Stimulated activated CD8-positive, alpha-beta memory T cell treated with anti-CD3 and anti-CD28 coated beads, Interleukin-15, amount 100 ng/mL, for 1 hour (primary cell): ENCODE results near the gene AGRP.
"Not testable (repeated sequence)": the region's sequence is repeated elsewhere in the genome, so short reads cannot be mapped to it uniquely, and the experiment has no call there.

Experiments used
- DNase-seq: peaks from one replicate; pipeline ENCODE4 v3.0.0-alpha.2; 2020; ENCODE audit warnings: low read depth

AGRP gene, protein sequence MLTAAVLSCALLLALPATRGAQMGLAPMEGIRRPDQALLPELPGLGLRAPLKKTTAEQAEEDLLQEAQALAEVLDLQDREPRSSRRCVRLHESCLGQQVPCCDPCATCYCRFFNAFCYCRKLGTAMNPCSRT

DNA sequence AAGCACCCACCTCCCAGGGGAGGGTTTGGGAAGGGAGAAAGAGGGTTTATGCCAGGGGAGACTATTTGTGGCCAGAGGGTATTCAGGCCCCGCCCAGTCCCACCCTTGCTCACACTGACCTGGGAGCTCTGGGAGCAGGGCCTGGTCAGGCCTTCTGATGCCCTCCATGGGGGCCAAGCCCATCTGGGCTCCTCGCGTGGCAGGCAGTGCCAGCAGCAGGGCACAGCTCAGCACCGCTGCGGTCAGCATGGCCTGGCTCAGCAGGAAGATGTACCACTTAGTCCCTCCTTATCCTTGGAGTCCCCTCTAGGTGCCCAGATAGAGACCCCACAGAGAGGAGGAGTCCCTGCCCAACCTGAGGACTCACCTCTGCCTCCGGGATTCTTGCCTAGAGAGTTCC lies at the start of gene AGRP:
TSS of gene AGRP (minus strand) at position 398 of the 400 bp plus-strand sequence. CDS start at position 249, 149 bp downstream.
- no peak for DNase-seq

GRCh38 chr16:67531247-67531646 lies 47.9 kb upstream of the AGRP start:
- no peak for DNase-seq

DNA sequence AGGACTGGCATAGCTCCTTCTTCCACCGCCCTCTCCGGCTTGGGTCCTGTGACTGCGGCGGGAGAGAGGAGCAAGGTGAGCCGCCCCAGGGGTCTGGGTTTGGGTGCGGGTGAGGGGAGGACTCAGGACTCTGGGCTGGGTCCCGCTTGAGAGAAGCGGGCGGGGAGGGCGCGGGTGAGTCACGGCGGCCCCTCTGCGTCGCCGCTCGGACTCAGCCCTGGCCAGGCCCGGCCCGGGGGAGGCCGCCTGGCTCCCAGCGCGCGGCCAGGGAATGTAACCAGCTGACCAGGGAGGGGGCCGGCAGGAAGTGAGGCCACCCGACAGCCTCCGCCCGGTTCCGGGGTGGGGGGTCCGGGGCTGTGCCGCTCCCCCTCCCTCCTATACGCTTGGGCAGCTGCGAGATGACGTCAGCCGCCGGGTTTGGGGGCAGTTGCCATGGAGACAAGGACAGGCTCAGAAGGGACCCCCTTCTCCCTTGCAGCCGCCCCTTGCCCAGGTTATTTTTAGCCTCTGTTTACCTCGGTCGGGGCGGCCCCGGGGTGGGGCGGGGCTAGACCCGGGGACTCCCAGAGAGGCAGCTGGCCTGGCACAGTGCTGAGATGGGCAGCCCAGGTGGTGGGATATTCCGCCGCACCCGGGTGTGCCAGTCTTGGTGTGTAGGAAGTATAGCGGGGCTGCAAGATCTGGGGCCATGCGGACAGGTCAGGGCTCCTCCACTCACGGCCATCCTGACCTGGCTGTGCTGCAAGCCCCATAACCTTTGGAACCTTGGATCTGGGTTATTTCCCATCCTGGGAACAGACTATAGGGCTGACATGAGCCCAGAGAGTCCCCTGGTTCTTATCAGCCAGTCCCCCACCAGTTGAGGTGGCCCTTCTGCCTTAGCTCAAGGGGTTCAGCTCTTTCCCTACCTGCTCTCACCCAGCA lies 46.9 kb upstream of the AGRP start:
- DNase-seq: no peak

GRCh38 chr16:67529582-67530012 lies 46.2 kb upstream of the AGRP start:
- DNase-seq: no peak

DNA sequence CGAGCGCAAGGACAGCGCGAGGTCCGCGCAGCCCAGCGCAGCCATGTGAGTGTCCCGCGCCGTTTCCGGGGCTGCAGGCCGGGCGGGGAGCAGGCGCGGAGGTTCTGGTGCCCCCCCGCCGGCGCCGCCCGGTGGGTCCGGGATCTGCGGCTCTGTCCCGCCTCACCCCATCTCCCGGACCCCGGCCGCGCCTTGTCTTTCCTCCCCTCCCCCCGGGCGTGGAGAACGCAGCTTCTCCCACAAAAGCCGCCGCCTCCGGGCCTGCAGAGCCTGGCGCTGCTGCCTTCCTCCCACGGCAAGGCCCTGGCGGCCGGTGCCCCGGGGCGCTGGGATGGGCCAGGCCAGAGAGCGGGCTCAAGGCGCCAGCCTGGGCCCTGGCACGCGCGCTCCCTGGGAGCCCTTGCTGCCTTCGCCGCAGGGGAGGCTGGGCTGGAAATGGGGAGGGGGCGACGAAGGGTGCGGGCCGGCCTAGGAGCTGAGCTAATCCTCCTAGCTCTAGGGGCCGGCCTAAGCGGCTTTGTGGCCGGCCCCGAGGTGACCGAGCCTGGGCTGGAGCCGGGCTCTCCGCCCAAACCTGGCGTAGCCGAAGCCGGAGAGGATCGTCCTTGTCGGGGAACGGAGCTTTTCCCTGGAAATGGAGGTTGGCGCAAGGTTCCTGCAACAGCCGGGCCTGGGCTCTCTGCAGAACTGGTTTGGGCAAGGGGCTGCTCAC lies 45.7 kb upstream of the AGRP start:
- no peak for DNase-seq

DNA sequence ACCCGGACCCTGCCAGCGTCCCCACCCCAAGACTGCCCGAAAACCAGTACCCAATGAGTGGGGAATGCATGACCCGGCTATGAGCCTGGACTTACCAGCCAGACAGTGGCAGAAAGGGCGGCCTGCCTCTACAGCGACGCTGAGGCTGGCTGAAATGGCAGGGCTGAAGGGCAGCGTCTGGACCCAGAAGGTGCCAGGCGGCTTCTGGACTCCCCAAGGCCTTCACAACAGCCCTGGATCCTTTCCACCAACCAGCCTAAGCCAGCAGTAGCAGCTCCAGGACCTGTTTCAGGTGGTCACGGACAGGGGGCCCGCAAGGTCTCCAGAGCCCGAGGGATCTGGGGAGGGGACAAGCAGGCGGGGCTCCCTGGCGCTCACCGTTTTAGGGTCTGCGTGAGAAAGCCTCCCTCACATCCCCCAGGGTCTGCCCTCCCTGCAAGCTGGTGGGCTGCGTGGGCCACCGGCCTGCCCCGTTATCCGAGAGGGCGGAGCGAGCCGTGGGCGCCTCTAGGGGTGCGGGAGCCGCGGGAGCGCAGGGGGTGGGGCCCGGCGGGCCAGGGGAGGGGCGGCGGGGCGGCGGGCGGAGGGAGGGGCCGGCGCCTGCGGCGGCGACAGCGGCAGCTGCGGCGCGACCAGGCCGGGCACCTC lies 45.0 kb upstream of the AGRP start, which contains the start of gene RIPOR1:
TSS of gene RIPOR1 (plus strand) at position 608 of the 648 bp plus-strand sequence. CDS start 9,618 bp downstream, outside the sequence.
- no peak for DNase-seq

DNA sequence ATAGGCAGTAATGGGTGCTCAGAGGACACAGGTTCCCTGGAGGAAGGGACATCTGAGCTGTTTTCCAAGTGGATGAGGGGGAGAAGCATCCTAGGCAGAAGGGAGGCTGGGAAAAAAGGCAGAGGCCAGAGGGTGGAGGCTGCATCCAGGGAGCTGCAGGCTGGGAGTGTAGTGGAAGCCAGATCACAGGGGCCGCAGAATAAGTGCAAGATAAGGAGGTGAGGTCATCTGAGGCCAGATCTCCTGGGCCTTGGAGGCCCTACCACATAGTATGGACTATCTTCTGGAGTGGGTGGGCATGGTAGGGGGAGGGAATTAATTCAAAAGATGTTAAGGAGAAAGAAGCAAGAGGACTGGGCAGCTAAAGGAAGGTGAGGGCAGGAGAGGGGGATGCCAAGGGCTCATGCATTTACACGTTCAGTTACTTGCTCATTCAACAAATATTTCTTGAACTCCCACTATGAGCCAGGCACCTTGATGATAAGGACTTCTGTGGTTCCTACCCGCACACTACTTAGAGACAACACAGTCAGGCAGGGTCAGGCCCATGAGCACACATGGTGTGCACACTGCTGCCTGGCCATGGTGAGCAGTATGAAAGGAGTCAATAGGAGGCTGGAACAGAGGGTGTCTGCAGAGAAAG lies 42.9 kb upstream of the AGRP start:
- DNase-seq: no peak

DNA sequence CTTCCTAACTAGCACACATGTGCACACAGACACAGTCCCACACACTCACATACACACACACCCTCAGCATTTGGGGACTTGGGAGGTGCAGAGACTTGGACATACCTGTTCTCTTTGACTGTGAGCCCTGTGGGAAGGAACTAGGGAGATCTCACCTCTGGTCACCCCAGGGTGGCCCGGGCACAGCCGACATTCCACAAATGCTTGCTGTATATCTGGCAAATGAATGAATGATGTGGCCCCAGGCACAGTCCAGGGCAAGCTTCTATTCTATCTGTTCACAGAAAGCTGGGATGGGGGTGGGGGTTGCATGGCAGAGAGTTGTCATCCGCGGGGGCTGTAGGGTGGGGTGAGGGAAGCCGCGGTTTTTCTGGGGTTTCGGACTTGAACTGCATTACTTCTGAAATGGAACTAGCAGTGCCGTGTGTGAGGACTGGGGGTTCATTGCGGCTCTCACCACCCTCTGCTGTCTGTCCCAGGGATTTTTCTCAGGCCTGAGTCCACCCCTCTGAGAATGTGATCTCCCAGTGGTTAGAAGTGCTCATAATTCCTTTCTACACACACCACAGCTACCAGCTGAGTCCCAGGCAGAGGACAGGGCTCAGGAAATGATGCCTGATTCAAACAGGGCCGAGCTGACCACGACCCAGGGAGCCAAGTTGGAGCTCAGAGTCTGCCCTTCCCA lies 42.0 kb upstream of the AGRP start:
- no peak for DNase-seq

- peak; percentile 99 for DNase-seq
Observed at GRCh38 chr16:67521095-67521804, 37.9 kb upstream of the AGRP start.

DNA sequence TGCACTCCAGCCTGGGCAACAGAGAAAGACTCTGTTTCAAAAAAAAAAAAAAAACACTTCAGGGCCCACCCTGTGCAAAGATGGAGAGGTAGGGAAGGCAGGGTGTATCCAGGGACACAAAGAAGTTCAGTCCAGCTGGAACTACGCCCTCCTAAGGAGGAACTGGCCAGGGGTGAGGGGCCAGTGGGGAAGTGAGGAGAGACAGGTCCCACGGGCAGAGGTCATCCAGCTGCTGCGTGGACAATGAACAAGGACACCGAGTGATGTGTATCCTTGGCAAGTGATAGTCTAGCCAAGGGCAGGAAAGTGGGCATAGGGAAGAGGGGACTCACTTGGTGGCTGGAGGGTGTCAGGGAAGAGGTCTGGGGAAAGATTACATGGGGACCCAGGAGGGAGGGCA lies 35.9 kb upstream of the AGRP start:
- DNase-seq: no peak

- DNase-seq: no peak
Observed at GRCh38 chr16:67518676-67519075, 35.3 kb upstream of the AGRP start.

GRCh38 chr16:67517661-67518423 lies 34.5 kb upstream of the AGRP start:
- no peak for DNase-seq

DNA sequence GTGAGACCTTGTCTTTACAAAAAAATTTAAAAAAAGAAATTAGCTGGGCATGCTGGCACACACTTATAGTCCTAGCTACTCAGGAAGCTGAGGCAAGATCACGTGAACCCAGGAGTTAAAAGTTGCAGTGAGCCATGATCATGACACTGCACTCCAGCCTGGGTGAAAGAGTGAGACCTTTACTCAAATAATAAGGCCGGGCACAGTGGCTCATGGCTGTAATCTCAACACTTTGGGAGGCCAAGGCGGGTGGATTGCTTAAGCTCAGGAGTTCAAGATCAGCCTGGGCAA lies 33.8 kb upstream of the AGRP start:
- no peak for DNase-seq

DNA sequence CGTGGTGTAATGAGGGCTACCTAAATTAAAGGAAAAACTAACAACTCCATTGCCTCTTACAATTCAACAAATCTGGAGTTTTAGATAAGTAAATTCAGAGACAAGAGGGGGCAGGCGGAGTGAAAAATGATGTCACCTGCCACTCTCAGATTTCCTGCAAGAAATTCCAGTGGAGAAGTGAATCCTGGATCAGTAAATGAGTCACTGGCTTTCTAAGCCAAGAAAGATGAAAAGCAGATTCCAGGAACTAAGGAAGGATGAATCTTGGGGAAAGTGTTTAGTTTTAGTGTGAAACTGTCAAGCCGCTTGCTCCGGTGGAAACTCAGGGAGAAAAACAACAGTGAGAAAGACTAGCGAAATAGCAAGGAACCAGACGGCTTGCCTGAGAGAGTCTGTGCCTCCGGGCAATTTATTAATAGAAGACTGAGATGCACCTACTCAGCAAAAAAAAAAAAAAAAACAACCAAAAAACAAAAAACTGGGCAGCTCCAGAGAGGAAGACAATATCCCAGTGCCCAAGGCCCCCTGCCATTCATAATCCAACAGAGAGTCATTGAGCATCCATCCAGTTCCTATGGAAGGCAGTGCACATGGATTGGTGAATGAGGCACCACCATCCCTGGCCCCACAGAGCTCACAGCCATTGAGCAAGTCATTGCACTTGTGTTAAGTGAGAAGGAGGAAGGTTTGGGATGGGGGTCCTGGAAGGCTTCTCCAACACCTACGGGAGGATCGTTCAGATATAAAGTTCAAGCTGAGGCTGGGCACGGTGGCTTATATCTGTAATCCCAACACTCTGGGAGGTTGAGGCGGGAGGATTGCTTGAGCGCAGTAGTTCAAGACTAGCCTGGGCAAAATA lies 33.2 kb upstream of the AGRP start:
- DNase-seq: no peak

- peak; percentile 67 for DNase-seq
Observed at GRCh38 chr16:67514382-67514828, 31.1 kb upstream of the AGRP start.

GRCh38 chr16:67513892-67514291 lies 30.5 kb upstream of the AGRP start:
- not testable (repeated sequence) for DNase-seq

DNA sequence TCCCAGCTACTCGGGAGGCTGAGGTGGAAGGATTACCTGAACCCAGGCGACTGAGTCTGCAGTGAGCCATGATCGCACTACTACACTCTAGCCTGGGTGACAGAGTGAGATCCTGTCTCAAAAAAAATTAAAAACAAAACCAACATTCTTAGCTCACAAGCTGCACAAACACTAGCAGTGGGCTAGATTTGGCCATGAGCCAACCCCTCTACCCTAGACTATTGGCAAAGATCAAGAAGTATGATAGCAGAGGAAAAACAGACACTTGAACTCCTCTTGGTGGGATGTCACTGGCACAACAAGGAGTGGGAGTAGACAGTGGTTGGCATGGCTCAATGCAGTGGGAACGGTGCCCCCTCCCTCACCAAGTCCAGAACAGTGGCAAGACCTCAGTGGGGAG lies 25.7 kb upstream of the AGRP start:
- no peak for DNase-seq

GRCh38 chr16:67506468-67506867 lies 23.1 kb upstream of the AGRP start:
- no peak for DNase-seq
